GM10266 (cell line): ENCODE results near the gene MTHFR.

Source experiments
- DNase-seq: peaks from one replicate; pipeline ENCODE4 v3.0.0; 2012; ENCODE audit errors: extremely low spot score
- CTCF ChIP-seq: IDR thresholded peaks from 2 replicates; pipeline ENCODE4 v1.5.1; 2012; ENCODE audit warnings: mild to moderate bottlenecking, low read depth; ENCODE audit not compliant: control insufficient read depth, insufficient read depth; ENCODE audit errors: missing control alignments

Gene MTHFR

GRCh38 chr1:11838349-11839272, 32.8 kb upstream of the MTHFR start:
- peak; percentile 90 for TF ChIP-seq CTCF
- DNase-seq = peak; percentile 84

- no peak for TF ChIP-seq CTCF
- no peak for DNase-seq
Measured at GRCh38 chr1:11837767-11838348, 32.1 kb upstream of the MTHFR start.

- no peak for TF ChIP-seq CTCF
Measured at GRCh38 chr1:11836955-11837766, 31.4 kb upstream of the MTHFR start.

GRCh38 chr1:11835441-11836225, 29.9 kb upstream of the MTHFR start:
- no peak for DNase-seq

More at GRCh38 chr1:11836955-11837766, 31.4 kb upstream of the MTHFR start:
- no peak for DNase-seq

GRCh38 chr1:11833900-11834299, 28.1 kb upstream of the MTHFR start:
- no peak for DNase-seq
- no peak for TF ChIP-seq CTCF

More at GRCh38 chr1:11835441-11836225, 29.9 kb upstream of the MTHFR start:
- no peak for TF ChIP-seq CTCF

- TF ChIP-seq CTCF = no peak
- DNase-seq = no peak
Measured at GRCh38 chr1:11833497-11833896, 27.7 kb upstream of the MTHFR start.
